ENCODE measurements around the gene SIGLEC6.

Gene SIGLEC6

GRCh38 chr19:51560339-51560738 lies 28.9 kb upstream of the SIGLEC6 start:
- H3K4me3 ChIP-seq (ENCODE audit: control insufficient read depth, low read depth, low read length) = no peak overlapping the region
- DNase-seq (ENCODE audit: low read depth) = no peak
- no peak for TF ChIP-seq CTCF (IDR thresholded peaks at IDR 0.05; ENCODE audit: control insufficient read depth, insufficient read depth, low read depth, low read length, missing control alignments)

- DNase-seq (ENCODE audit: low read depth) = no peak
- H3K4me3 ChIP-seq (ENCODE audit: control insufficient read depth, low read depth, low read length) = no peak overlapping the region
- TF ChIP-seq CTCF (IDR thresholded peaks at IDR 0.05; ENCODE audit: control insufficient read depth, insufficient read depth, low read depth, low read length, missing control alignments) = no peak
These were observed 27.8 kb upstream of the SIGLEC6 start for GRCh38 chr19:51559240-51559639.

- TF ChIP-seq CTCF (IDR thresholded peaks at IDR 0.05; ENCODE audit: control insufficient read depth, insufficient read depth, low read depth, low read length, missing control alignments) = no peak
- DNase-seq (ENCODE audit: low read depth) = no peak
- no peak overlapping the region for H3K4me3 ChIP-seq (ENCODE audit: control insufficient read depth, low read depth, low read length)
These were observed 21.7 kb upstream of the SIGLEC6 start for GRCh38 chr19:51552996-51553725.

- DNase-seq (ENCODE audit: low read depth) = no peak
- H3K4me3 ChIP-seq (ENCODE audit: control insufficient read depth, low read depth, low read length) = no peak overlapping the region
- no peak for TF ChIP-seq CTCF (IDR thresholded peaks at IDR 0.05; ENCODE audit: control insufficient read depth, insufficient read depth, low read depth, low read length, missing control alignments)
These were observed 21.1 kb upstream of the SIGLEC6 start for GRCh38 chr19:51552608-51552995.

GRCh38 chr19:51551673-51552432 lies 20.4 kb upstream of the SIGLEC6 start:
- no peak overlapping the region for H3K4me3 ChIP-seq (ENCODE audit: control insufficient read depth, low read depth, low read length)
- DNase-seq (ENCODE audit: low read depth) = no peak
- no peak for TF ChIP-seq CTCF (IDR thresholded peaks at IDR 0.05; ENCODE audit: control insufficient read depth, insufficient read depth, low read depth, low read length, missing control alignments)

- no peak for DNase-seq (ENCODE audit: low read depth)
- TF ChIP-seq CTCF (IDR thresholded peaks at IDR 0.05; ENCODE audit: control insufficient read depth, insufficient read depth, low read depth, low read length, missing control alignments) = no peak
- no peak overlapping the region for H3K4me3 ChIP-seq (ENCODE audit: control insufficient read depth, low read depth, low read length)
These were observed 19.6 kb upstream of the SIGLEC6 start for GRCh38 chr19:51550848-51551672.
